Measurements from ENCODE around the gene NOS3. TPM values are rescaled to one million over a fixed set of nuclear protein-coding genes. Genes with fewer than 3 reads are reported as not detected.

Gene NOS3
- total and polyA plus RNA-seq, 9 of the 15 experiments (the other 6 are each of a cell fraction or from before 2014, with no cell fraction given), result 1.1 to 121 (median 23.6) TPM

DNA sequence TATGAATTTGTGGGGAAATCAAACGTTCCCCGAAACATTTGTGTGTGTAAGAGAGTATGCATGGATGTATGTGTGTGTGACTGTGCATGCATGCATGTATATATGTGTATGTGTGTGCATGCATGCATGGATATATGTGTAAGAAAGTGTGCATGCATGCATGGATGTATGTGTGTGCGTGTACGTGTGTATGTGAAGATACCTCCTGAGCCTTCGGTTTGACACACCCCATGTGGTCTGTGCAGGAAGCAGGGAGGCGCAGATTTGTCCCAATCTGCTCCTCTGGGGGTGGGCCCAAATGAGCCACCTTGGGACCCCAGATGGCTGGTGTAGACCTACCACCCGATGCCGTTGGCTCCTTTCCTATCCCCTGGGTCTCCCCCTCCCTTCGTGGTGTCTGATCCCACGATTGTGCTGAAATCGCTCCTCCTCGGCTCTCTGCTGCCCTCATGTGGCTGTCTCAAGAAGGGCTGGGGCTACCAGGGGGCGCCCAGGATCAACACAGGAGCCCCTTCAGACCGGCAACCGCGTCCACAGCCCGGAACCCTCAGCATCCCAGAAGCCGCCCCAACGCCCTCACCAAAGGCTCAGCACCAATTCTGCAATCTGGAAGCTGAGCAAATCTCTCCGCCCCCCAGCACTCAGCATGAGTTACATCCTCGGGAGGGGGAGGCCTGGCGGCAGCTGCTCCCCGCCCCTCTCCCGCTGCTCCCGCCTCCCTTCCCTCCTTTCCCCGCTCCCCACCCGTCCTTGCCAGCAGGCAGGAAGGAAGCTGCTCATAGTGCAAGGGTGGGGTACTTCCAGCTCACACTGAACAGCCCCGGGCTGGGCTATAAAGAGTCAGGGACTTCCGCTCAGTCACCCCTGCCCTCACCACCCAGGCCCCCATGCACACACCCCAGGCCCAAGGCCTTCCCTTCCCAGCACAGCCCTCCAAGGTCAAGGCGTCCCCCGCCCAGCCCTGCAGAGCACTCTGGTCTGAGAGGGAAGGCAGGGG is 2.3 kb upstream of the NOS3 start (continued):
- TF ChIP-seq RAD21 (CRISPR knock-in tag; conservative IDR thresholded peaks at IDR 0.05 in 1 of 2, IDR thresholded peaks at IDR 0.05 in 1 of 2) (peak; percentile 95 to 96), HDAC1 (IDR thresholded peaks at IDR 0.05) (0 out of 4 replicates have a peak, but pooled peaks of 1 of the 2 experiments have one; percentile 26), FOXK2 (conservative IDR thresholded peaks at IDR 0.05 in 1 of 2, IDR thresholded peaks at IDR 0.05 in 1 of 2; ENCODE audit: low read depth in 2 of 2) (0 out of 4 replicates have a peak, but pooled peaks of 1 of the 2 experiments have one; percentile 18), MAFK (IDR thresholded peaks at IDR 0.05; ENCODE audit: low read length) (peak; percentile 30; the same call in 1 of the 2 replicates), CXXC5 (CRISPR knock-in tag; IDR thresholded peaks at IDR 0.05) (peak; percentile 29; the same call in 1 of the 2 replicates), NEUROD1 (IDR thresholded peaks at IDR 0.05; ENCODE audit: borderline replicate concordance, low read depth, low read length, partially characterized antibody) (peak; percentile 32), KAT7 (CRISPR knock-in tag; IDR thresholded peaks at IDR 0.05; ENCODE audit: borderline replicate concordance) (no peak), GATA2 (CRISPR knock-in tag; IDR thresholded peaks at IDR 0.05) (peak; percentile 92), SMARCE1 (IDR thresholded peaks at IDR 0.05) (peak; percentile 60; the same call in 1 of the 2 replicates), JUN (IDR thresholded peaks at IDR 0.05; ENCODE audit: borderline replicate concordance, low read depth, low read length) (0 out of 2 replicates have a peak, but pooled peaks have one; percentile 20), JUN (CRISPR knock-in tag; IDR thresholded peaks at IDR 0.05; ENCODE audit: borderline replicate concordance) (no peak), MYC (IDR thresholded peaks at IDR 0.05; ENCODE audit: low read depth, low read length) (peak; percentile 53; the same call in 1 of the 2 replicates), MYC (CRISPR knock-in tag; IDR thresholded peaks at IDR 0.05; ENCODE audit: borderline replicate concordance, low read depth) (no peak), LCOR (CRISPR knock-in tag; IDR thresholded peaks at IDR 0.05) (peak; percentile 50; the same call in 1 of the 2 replicates), HCFC1 (IDR thresholded peaks at IDR 0.05; ENCODE audit: low read depth, low read length) (peak; percentile 28; the same call in 1 of the 2 replicates), RBM34 (IDR thresholded peaks at IDR 0.05; ENCODE audit: borderline replicate concordance, insufficient read depth, low read length) (no peak), PHF20 (IDR thresholded peaks at IDR 0.05; ENCODE audit: partially characterized antibody) (peak; percentile 50), SUPT5H (IDR thresholded peaks at IDR 0.05) (no peak)
- TF ChIP-seq, protein P1, sequence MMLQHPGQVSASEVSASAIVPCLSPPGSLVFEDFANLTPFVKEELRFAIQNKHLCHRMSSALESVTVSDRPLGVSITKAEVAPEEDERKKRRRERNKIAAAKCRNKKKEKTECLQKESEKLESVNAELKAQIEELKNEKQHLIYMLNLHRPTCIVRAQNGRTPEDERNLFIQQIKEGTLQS (IDR thresholded peaks at IDR 0.05), result no peak
- TF ChIP-seq, protein P1 (CRISPR knock-in tag; conservative IDR thresholded peaks at IDR 0.05), result no peak
- TF ChIP-seq, protein P2, sequence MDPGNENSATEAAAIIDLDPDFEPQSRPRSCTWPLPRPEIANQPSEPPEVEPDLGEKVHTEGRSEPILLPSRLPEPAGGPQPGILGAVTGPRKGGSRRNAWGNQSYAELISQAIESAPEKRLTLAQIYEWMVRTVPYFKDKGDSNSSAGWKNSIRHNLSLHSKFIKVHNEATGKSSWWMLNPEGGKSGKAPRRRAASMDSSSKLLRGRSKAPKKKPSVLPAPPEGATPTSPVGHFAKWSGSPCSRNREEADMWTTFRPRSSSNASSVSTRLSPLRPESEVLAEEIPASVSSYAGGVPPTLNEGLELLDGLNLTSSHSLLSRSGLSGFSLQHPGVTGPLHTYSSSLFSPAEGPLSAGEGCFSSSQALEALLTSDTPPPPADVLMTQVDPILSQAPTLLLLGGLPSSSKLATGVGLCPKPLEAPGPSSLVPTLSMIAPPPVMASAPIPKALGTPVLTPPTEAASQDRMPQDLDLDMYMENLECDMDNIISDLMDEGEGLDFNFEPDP (CRISPR knock-in tag; IDR thresholded peaks at IDR 0.05), result no peak
- TF ChIP-seq, protein P3, sequence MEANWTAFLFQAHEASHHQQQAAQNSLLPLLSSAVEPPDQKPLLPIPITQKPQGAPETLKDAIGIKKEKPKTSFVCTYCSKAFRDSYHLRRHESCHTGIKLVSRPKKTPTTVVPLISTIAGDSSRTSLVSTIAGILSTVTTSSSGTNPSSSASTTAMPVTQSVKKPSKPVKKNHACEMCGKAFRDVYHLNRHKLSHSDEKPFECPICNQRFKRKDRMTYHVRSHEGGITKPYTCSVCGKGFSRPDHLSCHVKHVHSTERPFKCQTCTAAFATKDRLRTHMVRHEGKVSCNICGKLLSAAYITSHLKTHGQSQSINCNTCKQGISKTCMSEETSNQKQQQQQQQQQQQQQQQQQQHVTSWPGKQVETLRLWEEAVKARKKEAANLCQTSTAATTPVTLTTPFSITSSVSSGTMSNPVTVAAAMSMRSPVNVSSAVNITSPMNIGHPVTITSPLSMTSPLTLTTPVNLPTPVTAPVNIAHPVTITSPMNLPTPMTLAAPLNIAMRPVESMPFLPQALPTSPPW (CRISPR knock-in tag; IDR thresholded peaks at IDR 0.05), result peak; percentile 86

All from K562 (cell line).